HG02763 (cell line): ENCODE results near the gene MYO15A.

Source experiments
- ATAC-seq: cut with Tn5 transposase; IDR thresholded peaks from one replicate; pipeline ENCODE4 v1.9.1; 2021; ENCODE audit warnings: mild to moderate bottlenecking, moderate library complexity; ENCODE audit not compliant: unreplicated experiment

The MYO15A gene

GRCh38 chr17:18105027-18105426, 3.5 kb upstream of the MYO15A start:
- ATAC-seq, result no peak

- ATAC-seq, result no peak
These were observed 3.0 kb upstream of the MYO15A start for GRCh38 chr17:18105595-18105994.

GRCh38 chr17:18106211-18106610, 2.3 kb upstream of the MYO15A start:
- ATAC-seq, result no peak

GRCh38 chr17:18107061-18107790, 1.3 kb upstream of the MYO15A start:
- no peak for ATAC-seq

GRCh38 chr17:18107971-18108370, 585 bp upstream of the MYO15A start:
- no peak for ATAC-seq

GRCh38 chr17:18109935-18110485, 1.5 kb downstream of the MYO15A start:
- no peak for ATAC-seq

GRCh38 chr17:18110636-18111145, 2.1 kb downstream of the MYO15A start:
- ATAC-seq, result no peak

GRCh38 chr17:18111330-18111971, 2.9 kb downstream of the MYO15A start:
- ATAC-seq, result no peak

- no peak for ATAC-seq
These were observed 7.0 kb downstream of the MYO15A start for GRCh38 chr17:18115517-18115916.

GRCh38 chr17:18116078-18116477, 7.5 kb downstream of the MYO15A start:
- ATAC-seq, result no peak

- no peak for ATAC-seq
These were observed 9.0 kb downstream of the MYO15A start for GRCh38 chr17:18117533-18117932.

- ATAC-seq, result no peak
These were observed 9.7 kb downstream of the MYO15A start for GRCh38 chr17:18117982-18118975.

GRCh38 chr17:18119166-18119745, 10.7 kb downstream of the MYO15A start:
- no peak for ATAC-seq

- no peak for ATAC-seq
These were observed 11.4 kb downstream of the MYO15A start for GRCh38 chr17:18119938-18120337.

GRCh38 chr17:18120461-18121017, 12.0 kb downstream of the MYO15A start:
- no peak for ATAC-seq

- no peak for ATAC-seq
These were observed 12.8 kb downstream of the MYO15A start for GRCh38 chr17:18121144-18121910.

GRCh38 chr17:18122990-18123753, 14.6 kb downstream of the MYO15A start:
- ATAC-seq, result no peak

GRCh38 chr17:18124345-18125126, 16.0 kb downstream of the MYO15A start:
- ATAC-seq, result no peak
